ENCODE measurements around the gene NPR2.

NPR2 gene

GRCh38 chr9:35808433-35808832, 17.0 kb downstream of the NPR2 start:
- no peak overlapping the region for H3K4me3 ChIP-seq (ENCODE audit: low read length)
- no peak for DNase-seq (ENCODE audit: low read depth)
- no peak for TF ChIP-seq CTCF (conservative IDR thresholded peaks at IDR 0.05; ENCODE audit: low read depth, low read length)

- TF ChIP-seq CTCF (conservative IDR thresholded peaks at IDR 0.05; ENCODE audit: low read depth, low read length) = no peak
- DNase-seq (ENCODE audit: low read depth) = no peak
- H3K4me3 ChIP-seq (ENCODE audit: low read length) = no peak overlapping the region
Observed at GRCh38 chr9:35810122-35810521, 18.7 kb downstream of the NPR2 start.

- DNase-seq (ENCODE audit: low read depth) = no peak
- H3K4me3 ChIP-seq (ENCODE audit: low read length) = peak overlapping the region; percentile 67
- TF ChIP-seq CTCF (conservative IDR thresholded peaks at IDR 0.05; ENCODE audit: low read depth, low read length) = no peak
Observed at GRCh38 chr9:35811381-35812024, 20.1 kb downstream of the NPR2 start.

GRCh38 chr9:35812025-35812602, 20.7 kb downstream of the NPR2 start, which contains the start of gene SPAG8:
Gene SPAG8, minus strand, starts transcription at chr9:35812262. Its CDS starts 115 bp downstream, at chr9:35812147.
- TF ChIP-seq CTCF (conservative IDR thresholded peaks at IDR 0.05; ENCODE audit: low read depth, low read length) = no peak
- DNase-seq (ENCODE audit: low read depth) = peak; percentile 76
- peak within 1 kb of the TSS; percentile 67 for H3K4me3 ChIP-seq (ENCODE audit: low read length)

- no peak for DNase-seq (ENCODE audit: low read depth)
- no peak overlapping the region for H3K4me3 ChIP-seq (ENCODE audit: low read length)
- TF ChIP-seq CTCF (conservative IDR thresholded peaks at IDR 0.05; ENCODE audit: low read depth, low read length) = peak; percentile 56
Observed at GRCh38 chr9:35813434-35814105, 22.2 kb downstream of the NPR2 start.

- no peak for DNase-seq (ENCODE audit: low read depth)
- peak; percentile 52 for TF ChIP-seq CTCF (conservative IDR thresholded peaks at IDR 0.05; ENCODE audit: low read depth, low read length)
- H3K4me3 ChIP-seq (ENCODE audit: low read length) = peak overlapping the region; percentile 78
Observed at GRCh38 chr9:35814106-35814840, 22.9 kb downstream of the NPR2 start.

Measured in retinal pigment epithelial cell (primary cell).